Activated CD4-positive, alpha-beta T cell treated with anti-CD3 and anti-CD28 coated beads, Interleukin-2, amount 10 ng/mL, durations not matched to agents 7 days and 5 days (primary cell): Measurements from ENCODE around the gene FAXDC2. TPM values are rescaled to one million over a fixed set of nuclear protein-coding genes. Genes with fewer than 3 reads are reported as not detected.
"Not testable (repeated sequence)": the region's sequence is repeated elsewhere in the genome, so short reads cannot be mapped to it uniquely, and the experiment has no call there.

ENCODE experiments used
- CTCF ChIA-PET: fragments of 350-600 bp; sonication (Branson Sonifier 250); formaldehyde crosslinking; loops from one replicate; lab custom pipeline; 2021; ENCODE audit warnings: antibody characterized with exemption; lab: Charles Lee
- POLR2A ChIA-PET: fragments of 350-600 bp; sonication (Branson Sonifier 250); formaldehyde crosslinking; loops from one replicate; lab custom pipeline; 2021; ENCODE audit warnings: antibody characterized with exemption; lab: Charles Lee
- DNase-seq: peaks from one replicate; pipeline ENCODE4 v3.0.0-alpha.2; 2020
- H3K27ac Mint-ChIP-seq: one replicate; pipeline ENCODE4 v1.8.0; 2021; ENCODE audit warnings: mild to moderate bottlenecking, moderate library complexity, mixed read lengths
- H3K27me3 Mint-ChIP-seq: one replicate; pipeline ENCODE4 v1.8.0; 2021; ENCODE audit warnings: mixed read lengths
- H3K36me3 Mint-ChIP-seq: one replicate; pipeline ENCODE4 v1.8.0; 2021; ENCODE audit warnings: low read depth, mixed read lengths
- H3K4me1 Mint-ChIP-seq: one replicate; pipeline ENCODE4 v1.8.0; 2021; ENCODE audit warnings: mixed read lengths
- H3K4me3 Mint-ChIP-seq: one replicate; pipeline ENCODE4 v1.8.0; 2021; ENCODE audit warnings: mild to moderate bottlenecking, moderate library complexity, mixed read lengths
- H3K9me3 Mint-ChIP-seq: one replicate; pipeline ENCODE4 v1.8.0; 2021; ENCODE audit warnings: mixed read lengths
- total RNA-seq, 2 experiments: library from RNA; stranded (reverse); gene quantifications; one replicate each; pipeline ENCODE4 v1.2.3, GENCODE V29; 2021

The FAXDC2 gene
- total RNA-seq, 2 experiments from 2014 or later: not detected

GRCh38 chr5:154822896-154823295 is 27.5 kb downstream of the FAXDC2 start:
- CTCF ChIA-PET: interaction anchor here (3.2 kb wide), 1 partner anchor 10 kb away, joined by 14 read pairs; no protein-coding TSS in a partner anchor
- peaks cover 35% of the 10 kb centered on the region for H3K4me1 Mint-ChIP-seq
- H3K27ac Mint-ChIP-seq, H3K27me3 Mint-ChIP-seq, H3K4me3 Mint-ChIP-seq, DNase-seq, H3K9me3 Mint-ChIP-seq, POLR2A ChIA-PET: not testable (repeated sequence)
- peaks cover 30% of the 10 kb centered on the region for H3K36me3 Mint-ChIP-seq

- no peak for DNase-seq
- H3K36me3 Mint-ChIP-seq: peaks cover 38% of the 10 kb centered on the region
- CTCF ChIA-PET: interaction anchor here (0.6 kb wide), 1 partner anchor 143 kb away, joined by 3 read pairs; no protein-coding TSS in a partner anchor
These were observed 30.0 kb downstream of the FAXDC2 start for GRCh38 chr5:154820383-154820782.

DNA sequence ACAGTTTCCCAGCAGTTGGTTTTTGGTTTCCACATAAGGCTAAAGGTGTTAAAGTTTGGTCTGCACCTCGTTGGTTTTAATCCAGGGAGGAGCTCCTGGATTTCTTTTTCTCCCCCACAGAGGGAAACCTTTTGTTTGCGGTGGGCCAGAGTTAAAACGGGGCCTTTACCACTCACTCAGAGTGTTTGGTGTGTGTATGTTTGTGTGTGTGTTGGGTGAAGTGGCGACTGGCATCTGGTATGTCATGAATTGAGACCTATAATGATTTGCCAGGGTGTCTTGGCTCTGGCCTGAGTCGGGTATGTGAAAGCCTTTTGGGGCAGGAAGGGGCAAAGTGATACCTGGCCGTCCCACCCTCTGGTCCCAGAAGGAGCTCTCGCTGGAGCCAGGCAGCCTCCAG is 30.9 kb downstream of the FAXDC2 start:
- CTCF ChIA-PET: interaction anchor here (0.6 kb wide), 1 partner anchor 142 kb away, joined by 3 read pairs; no protein-coding TSS in a partner anchor
- Mint-ChIP-seq H3K36me3 (peaks cover 44% of the 10 kb centered on the region), H3K27ac (peak overlapping the region; percentile 75), H3K9me3 (no peaks in the 10 kb centered on the region), H3K4me1 (peaks cover 28% of the 10 kb centered on the region), H3K4me3 (no peak overlapping the region), H3K27me3 (no peaks in the 10 kb centered on the region)
- DNase-seq: no peak
- POLR2A ChIA-PET: no interaction called here

More at GRCh38 chr5:154820383-154820782, 30.0 kb downstream of the FAXDC2 start:
- POLR2A ChIA-PET: no interaction called here
- H3K27me3 Mint-ChIP-seq: no peaks in the 10 kb centered on the region
- H3K4me1 Mint-ChIP-seq: peaks cover 20% of the 10 kb centered on the region
- H3K9me3 Mint-ChIP-seq: no peaks in the 10 kb centered on the region
- H3K4me3 Mint-ChIP-seq: no peak overlapping the region
- peak overlapping the region; percentile 46 for H3K27ac Mint-ChIP-seq

DNA sequence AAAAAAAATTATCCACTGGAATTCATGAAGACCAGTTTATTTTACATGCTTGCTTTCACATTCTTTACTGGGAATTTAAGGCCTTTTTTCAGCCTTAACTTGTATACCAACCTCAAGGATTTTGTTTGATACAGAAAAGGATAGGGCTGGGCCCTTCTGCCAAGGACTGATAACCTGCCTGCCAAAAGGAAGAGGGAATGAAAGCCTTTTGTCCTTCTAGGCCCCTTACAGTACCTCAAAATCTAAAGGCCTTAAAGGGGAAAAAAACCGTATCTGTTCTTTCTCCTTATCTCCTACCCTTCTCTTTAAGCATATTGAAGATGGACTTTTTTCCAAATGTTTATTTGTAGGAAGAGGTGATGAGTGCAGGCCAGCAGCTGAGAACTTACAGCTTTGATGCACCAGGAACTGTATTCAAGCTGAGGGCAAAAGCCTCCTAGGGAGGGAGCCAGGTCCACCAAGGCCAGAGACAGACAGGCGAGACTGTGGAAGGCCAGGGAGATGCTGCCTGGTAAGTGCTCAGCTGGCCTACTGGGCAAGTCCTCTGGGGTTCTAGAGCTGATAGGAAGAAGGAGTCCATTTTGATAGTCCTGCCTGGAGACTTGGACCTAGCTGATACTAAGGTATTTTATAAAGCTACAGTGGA is 31.8 kb downstream of the FAXDC2 start:
- Mint-ChIP-seq H3K9me3 (no peaks in the 10 kb centered on the region), H3K4me3 (no peak overlapping the region), H3K4me1 (peaks cover 36% of the 10 kb centered on the region), H3K36me3 (peaks cover 48% of the 10 kb centered on the region), H3K27me3 (no peaks in the 10 kb centered on the region), H3K27ac (peak overlapping the region; percentile 2)
- ChIA-PET CTCF (interaction anchor here (0.6 kb wide), 1 partner anchor 16 kb away, joined by 3 read pairs; no protein-coding TSS in a partner anchor), POLR2A (no interaction called here)
- DNase-seq: no peak

DNA sequence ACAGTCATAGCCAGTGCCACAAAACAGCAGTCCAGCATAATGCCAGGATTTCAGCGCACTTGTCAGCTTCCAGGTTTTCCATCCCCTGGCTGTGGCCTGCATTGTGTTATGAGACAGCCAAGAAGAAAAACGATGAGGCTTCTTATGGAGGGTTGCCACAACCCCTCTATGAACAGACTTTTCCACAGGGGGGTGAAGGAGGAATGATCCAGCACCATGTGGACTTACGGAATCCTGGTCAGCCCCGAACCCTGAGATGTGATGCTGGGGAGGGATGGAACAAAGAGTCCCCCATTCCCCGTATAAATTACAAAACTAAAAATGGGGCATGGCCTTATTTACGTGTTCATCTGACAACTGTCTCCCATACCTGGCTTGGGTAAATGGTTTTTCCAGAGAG is 32.6 kb downstream of the FAXDC2 start:
- Mint-ChIP-seq H3K36me3 (peaks cover 50% of the 10 kb centered on the region), H3K9me3 (no peaks in the 10 kb centered on the region), H3K4me1 (peaks cover 43% of the 10 kb centered on the region), H3K4me3 (no peak overlapping the region), H3K27ac (no peak overlapping the region), H3K27me3 (no peaks in the 10 kb centered on the region)
- no peak for DNase-seq
- CTCF ChIA-PET: interaction anchor here (1.0 kb wide), 1 partner anchor 12 kb away, joined by 3 read pairs; no protein-coding TSS in a partner anchor
- POLR2A ChIA-PET: no interaction called here

- ChIA-PET CTCF (interaction anchor here (0.6 to 1.0 kb wide), 4 partner anchors 12 to 640 kb away, joined by 3 to 8 read pairs (median 3); no protein-coding TSS in a partner anchor), POLR2A (no interaction called here)
- no peaks in the 10 kb centered on the region for H3K9me3 Mint-ChIP-seq
- no peak overlapping the region for H3K4me3 Mint-ChIP-seq
- DNase-seq: no peak
- peak overlapping the region; percentile 60 for H3K27ac Mint-ChIP-seq
- H3K4me1 Mint-ChIP-seq: peaks cover 51% of the 10 kb centered on the region
- H3K36me3 Mint-ChIP-seq: peaks cover 52% of the 10 kb centered on the region
- no peaks in the 10 kb centered on the region for H3K27me3 Mint-ChIP-seq
These were observed 33.4 kb downstream of the FAXDC2 start for GRCh38 chr5:154816891-154817492.

GRCh38 chr5:154815684-154816247 is 34.6 kb downstream of the FAXDC2 start:
- Mint-ChIP-seq H3K36me3 (peaks cover 58% of the 10 kb centered on the region), H3K4me1 (peaks cover 49% of the 10 kb centered on the region), H3K27me3 (no peaks in the 10 kb centered on the region), H3K4me3 (no peak overlapping the region), H3K27ac (peak overlapping the region; percentile 41), H3K9me3 (no peaks in the 10 kb centered on the region)
- ChIA-PET CTCF (no interaction called here), POLR2A (no interaction called here)
- no peak for DNase-seq

DNA sequence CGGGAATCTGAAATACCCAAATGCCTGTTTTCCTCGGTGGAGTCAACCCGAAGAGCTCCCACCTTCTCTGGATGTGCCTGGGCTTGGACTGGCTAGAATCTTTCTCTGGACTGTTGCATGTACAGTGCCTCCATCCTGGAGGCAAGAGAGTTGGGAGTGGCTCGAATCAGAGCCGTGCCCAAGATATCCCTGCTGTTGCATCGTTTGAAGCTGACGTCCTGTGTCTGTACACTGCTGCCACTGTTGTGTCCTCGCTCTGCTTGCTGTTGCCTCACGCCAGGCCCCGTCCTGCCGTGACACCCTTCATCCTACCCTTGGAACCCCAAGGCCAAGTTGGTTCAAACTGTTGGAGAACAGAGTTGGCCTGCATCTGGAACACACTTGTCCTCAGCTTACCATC is 35.4 kb downstream of the FAXDC2 start:
- H3K4me1 Mint-ChIP-seq: peaks cover 49% of the 10 kb centered on the region
- H3K27ac Mint-ChIP-seq: peak overlapping the region; percentile 57

DNA sequence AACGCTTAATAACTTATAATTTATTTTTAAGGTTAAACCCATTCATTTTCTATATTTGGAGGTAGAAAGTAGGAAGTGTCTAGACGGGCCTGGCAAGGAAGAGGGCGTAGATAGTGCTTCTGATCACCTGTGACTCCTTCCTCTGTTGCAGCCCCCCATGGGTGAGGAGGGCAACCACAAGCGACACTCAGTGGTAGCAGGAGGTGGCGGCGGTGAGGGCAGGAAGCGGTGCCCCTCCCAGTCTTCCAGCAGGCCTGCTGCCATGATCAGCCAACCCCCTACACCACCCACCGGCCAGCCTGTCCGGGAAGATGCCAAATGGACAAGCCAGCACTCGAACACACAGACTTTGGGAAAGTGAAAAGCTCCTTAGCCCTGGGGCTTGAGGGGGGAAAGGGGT is 36.7 kb downstream of the FAXDC2 start:
- Mint-ChIP-seq H3K36me3 (peaks cover 67% of the 10 kb centered on the region), H3K27me3 (no peaks in the 10 kb centered on the region), H3K4me3 (no peak overlapping the region), H3K27ac (peak overlapping the region; percentile 87), H3K9me3 (no peaks in the 10 kb centered on the region), H3K4me1 (peaks cover 40% of the 10 kb centered on the region)
- CTCF ChIA-PET: no interaction called here
- DNase-seq: peak; percentile 45
- POLR2A ChIA-PET: no interaction called here

More for the DNA sequence above, 35.4 kb downstream of the FAXDC2 start:
- no peak for DNase-seq
- H3K27me3 Mint-ChIP-seq: no peaks in the 10 kb centered on the region
- ChIA-PET CTCF (interaction anchor here (0.7 kb wide), 1 partner anchor 102 kb away, joined by 3 read pairs; no protein-coding TSS in a partner anchor), POLR2A (no interaction called here)
- no peaks in the 10 kb centered on the region for H3K9me3 Mint-ChIP-seq
- no peak overlapping the region for H3K4me3 Mint-ChIP-seq
- peaks cover 59% of the 10 kb centered on the region for H3K36me3 Mint-ChIP-seq

- Mint-ChIP-seq H3K4me3 (no peak overlapping the region), H3K36me3 (peaks cover 69% of the 10 kb centered on the region), H3K9me3 (no peaks in the 10 kb centered on the region), H3K27me3 (no peaks in the 10 kb centered on the region), H3K4me1 (peaks cover 39% of the 10 kb centered on the region), H3K27ac (peak overlapping the region; percentile 87)
- DNase-seq: no peak
- CTCF ChIA-PET: no interaction called here
- POLR2A ChIA-PET: no interaction called here
These were observed 37.2 kb downstream of the FAXDC2 start for GRCh38 chr5:154813158-154813557.

DNA sequence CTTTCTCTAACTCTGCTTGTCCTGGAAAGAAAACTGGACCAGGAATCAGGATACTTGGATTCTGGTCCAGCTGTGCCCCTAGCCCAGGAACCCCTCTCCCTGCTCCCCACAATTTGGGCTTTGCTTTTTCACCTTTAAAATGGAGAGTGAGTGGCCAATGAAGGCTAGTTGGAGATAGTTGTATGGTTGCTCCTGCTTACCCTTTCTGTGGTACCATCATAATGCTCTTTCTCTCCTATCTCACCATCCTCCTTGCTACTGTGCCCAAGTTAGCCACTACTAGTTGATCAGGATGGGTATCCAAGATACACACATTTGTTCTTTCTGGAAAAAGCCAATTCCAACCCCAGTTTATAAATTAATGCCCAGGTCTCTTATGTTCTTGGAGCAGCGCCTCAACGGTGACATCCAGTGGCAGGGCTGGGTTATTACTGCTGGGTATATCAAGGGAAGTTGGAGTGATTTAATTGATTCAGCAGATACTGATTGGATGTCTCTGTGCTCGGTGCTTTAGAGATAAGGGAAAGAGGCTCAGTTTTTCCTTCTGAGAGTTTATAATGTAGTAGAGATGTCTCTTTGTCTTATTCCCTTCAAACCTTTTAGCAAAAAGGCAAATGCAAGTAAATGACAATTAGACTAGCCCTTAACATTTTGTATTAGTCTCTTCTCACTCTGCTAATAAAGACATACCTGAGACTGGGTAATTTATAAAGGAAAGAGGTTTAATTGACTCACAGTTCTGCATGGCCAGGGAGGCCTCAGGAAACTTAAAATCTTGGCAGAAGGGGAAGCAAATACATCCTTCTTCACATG is 38.5 kb downstream of the FAXDC2 start:
- ChIA-PET CTCF (interaction anchor here (1.7 kb wide), 1 partner anchor 162 kb away, joined by 5 read pairs; no protein-coding TSS in a partner anchor), POLR2A (no interaction called here)
- H3K27ac Mint-ChIP-seq: peak overlapping the region; percentile 65
- H3K36me3 Mint-ChIP-seq: peaks cover 69% of the 10 kb centered on the region
- peaks cover 37% of the 10 kb centered on the region for H3K4me1 Mint-ChIP-seq
- DNase-seq: peak; percentile 71
- no peaks in the 10 kb centered on the region for H3K9me3 Mint-ChIP-seq
- no peak overlapping the region for H3K4me3 Mint-ChIP-seq
- H3K27me3 Mint-ChIP-seq: no peaks in the 10 kb centered on the region

DNA sequence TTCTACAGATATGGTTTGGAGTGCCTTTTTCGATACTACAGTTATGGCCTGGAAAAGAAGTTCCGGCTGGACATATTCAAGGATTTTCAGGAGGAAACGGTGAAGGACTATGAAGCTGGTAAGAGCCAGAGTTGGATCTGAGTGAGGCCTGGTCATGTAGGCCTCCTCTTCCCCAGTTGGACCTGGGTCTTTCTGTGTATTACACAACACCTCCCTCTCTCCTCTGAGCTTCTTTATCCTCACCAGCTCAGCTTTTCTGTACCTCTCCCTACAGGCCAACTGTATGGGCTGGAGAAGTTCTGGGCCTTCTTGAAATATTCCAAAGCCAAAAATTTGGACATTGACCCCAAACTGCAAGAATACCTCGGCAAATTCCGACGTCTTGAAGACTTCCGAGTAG is 39.2 kb downstream of the FAXDC2 start:
- ChIA-PET CTCF (interaction anchor here (1.7 kb wide), 1 partner anchor 161 kb away, joined by 5 read pairs; no protein-coding TSS in a partner anchor), POLR2A (no interaction called here)
- Mint-ChIP-seq H3K36me3 (peaks cover 71% of the 10 kb centered on the region), H3K4me1 (peaks cover 37% of the 10 kb centered on the region), H3K4me3 (no peak overlapping the region), H3K27me3 (no peaks in the 10 kb centered on the region), H3K27ac (no peak overlapping the region), H3K9me3 (no peaks in the 10 kb centered on the region)
- no peak for DNase-seq
